Measurements from ENCODE around the gene CCL24.
"Not testable (repeated sequence)": the region's sequence is repeated elsewhere in the genome, so short reads cannot be mapped to it uniquely, and the experiment has no call there.

GRCh38 chr7:75788154-75788847, 25.3 kb downstream of the CCL24 start:
- TF ChIP-seq POLR2A, CTCF (IDR thresholded peaks at IDR 0.05): not testable (repeated sequence)
